Body of pancreas (tissue), 4 donors: ENCODE results near the gene ZNF575.

Experiments
- POLR2A ChIP-seq, 3 donors: fragments of 450-650 bp; IDR thresholded peaks; one replicate each; pipeline ENCODE4 v1.6.1; 2016; ENCODE audit warnings: antibody characterized with exemption in 3 of 3, mild to moderate bottlenecking in 2 of 3
- TF ChIP-seq, protein P1 (sequence below), 7 experiments: fragments of 450-650 bp in 4 of 7; fragments of 200-600 bp in 3 of 7; sonication (generic) in 3 of 7; IDR thresholded peaks; one replicate each; pipeline ENCODE4 v1.5.1; 2016 to 2019; ENCODE audit warnings: antibody characterized with exemption in 7 of 7

- TF ChIP-seq, protein P1, sequence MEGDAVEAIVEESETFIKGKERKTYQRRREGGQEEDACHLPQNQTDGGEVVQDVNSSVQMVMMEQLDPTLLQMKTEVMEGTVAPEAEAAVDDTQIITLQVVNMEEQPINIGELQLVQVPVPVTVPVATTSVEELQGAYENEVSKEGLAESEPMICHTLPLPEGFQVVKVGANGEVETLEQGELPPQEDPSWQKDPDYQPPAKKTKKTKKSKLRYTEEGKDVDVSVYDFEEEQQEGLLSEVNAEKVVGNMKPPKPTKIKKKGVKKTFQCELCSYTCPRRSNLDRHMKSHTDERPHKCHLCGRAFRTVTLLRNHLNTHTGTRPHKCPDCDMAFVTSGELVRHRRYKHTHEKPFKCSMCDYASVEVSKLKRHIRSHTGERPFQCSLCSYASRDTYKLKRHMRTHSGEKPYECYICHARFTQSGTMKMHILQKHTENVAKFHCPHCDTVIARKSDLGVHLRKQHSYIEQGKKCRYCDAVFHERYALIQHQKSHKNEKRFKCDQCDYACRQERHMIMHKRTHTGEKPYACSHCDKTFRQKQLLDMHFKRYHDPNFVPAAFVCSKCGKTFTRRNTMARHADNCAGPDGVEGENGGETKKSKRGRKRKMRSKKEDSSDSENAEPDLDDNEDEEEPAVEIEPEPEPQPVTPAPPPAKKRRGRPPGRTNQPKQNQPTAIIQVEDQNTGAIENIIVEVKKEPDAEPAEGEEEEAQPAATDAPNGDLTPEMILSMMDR (IDR thresholded peaks at IDR 0.05) = no peak
- no peak for TF ChIP-seq POLR2A (IDR thresholded peaks at IDR 0.05)
Measured at GRCh38 chr19:43562226-43562697, 29.3 kb downstream of the ZNF575 start.
